Epithelial cell of esophagus (primary cell): Measurements from ENCODE around the gene ZZZ3.
A peak's percentile ranks its signal among the peaks of the same experiment; 100 is the strongest.
"Not testable (repeated sequence)": the region's sequence is repeated elsewhere in the genome, so short reads cannot be mapped to it uniquely, and the experiment has no call there.

Source experiments
- DNase-seq: peaks from one replicate; pipeline ENCODE4 v3.0.0; 2010; ENCODE audit warnings: low read depth
- H3K4me3 ChIP-seq: 2 replicates; pipeline ENCODE4 v1.5.1; 2011; ENCODE audit warnings: mild to moderate bottlenecking, low read length, control low read depth
- CTCF ChIP-seq: IDR thresholded peaks from 2 replicates; pipeline ENCODE4 v1.5.1; 2011; ENCODE audit warnings: low read depth, mild to moderate bottlenecking, low read length, control low read depth, inconsistent platforms; ENCODE audit not compliant: insufficient read depth; ENCODE audit errors: missing control alignments

ZZZ3 gene

GRCh38 chr1:77683160-77684148 lies 996 bp upstream of the ZZZ3 start:
- peak overlapping the region; percentile 91 for H3K4me3 ChIP-seq
- peak; percentile 44 for TF ChIP-seq CTCF
- peak; percentile 93 for DNase-seq

- no peak for DNase-seq
- no peak overlapping the region for H3K4me3 ChIP-seq
- TF ChIP-seq CTCF = no peak
Observed at GRCh38 chr1:77680173-77680572, 2.3 kb downstream of the ZZZ3 start.

- no peak for TF ChIP-seq CTCF
- no peak for DNase-seq
- no peak overlapping the region for H3K4me3 ChIP-seq
Observed at GRCh38 chr1:77678660-77679610, 3.5 kb downstream of the ZZZ3 start.

- not testable (repeated sequence) for H3K4me3 ChIP-seq, DNase-seq
Observed at GRCh38 chr1:77674807-77675206, 7.7 kb downstream of the ZZZ3 start.

- TF ChIP-seq CTCF = no peak
- no peak overlapping the region for H3K4me3 ChIP-seq
- DNase-seq = no peak
Observed at GRCh38 chr1:77673716-77674355, 8.6 kb downstream of the ZZZ3 start.

GRCh38 chr1:77673030-77673429 lies 9.4 kb downstream of the ZZZ3 start:
- TF ChIP-seq CTCF = no peak
- no peak overlapping the region for H3K4me3 ChIP-seq
- no peak for DNase-seq
